B cell (primary cell): ENCODE measurements around the gene SLC6A2. TPM values are rescaled to one million over a fixed set of nuclear protein-coding genes. Genes with fewer than 3 reads are reported as not detected.
"Not testable (repeated sequence)": the region's sequence is repeated elsewhere in the genome, so short reads cannot be mapped to it uniquely, and the experiment has no call there.

Experiments used
- ATAC-seq: fragments of 200-7000 bp; cut with Tn5 transposase; one replicate; pipeline ENCODE4 v1.10.0; 2021; ENCODE audit warnings: low read depth, mild to moderate bottlenecking, moderate number of reproducible peaks, moderate library complexity
- CTCF ChIA-PET: fragments of 350-600 bp; sonication (Branson Sonifier 250); formaldehyde crosslinking; loops from one replicate; lab custom pipeline; 2021; ENCODE audit warnings: antibody characterized with exemption, inconsistent platforms; lab: Charles Lee
- POLR2A ChIA-PET: fragments of 350-600 bp; sonication (Branson Sonifier 250); formaldehyde crosslinking; loops from one replicate; lab custom pipeline; 2021; ENCODE audit warnings: antibody characterized with exemption; lab: Charles Lee
- DNase-seq: peaks from one replicate; pipeline ENCODE4 v3.0.0; 2013
- H2AFZ ChIP-seq: 2 replicates; pipeline ENCODE4 v1.6.1; 2012; ENCODE audit warnings: mild to moderate bottlenecking, low read depth, low read length; ENCODE audit not compliant: insufficient read depth, poor library complexity, severe bottlenecking
- H3K27ac ChIP-seq, 2 donors: 1 replicate in 1 of 2; 2 replicates in 1 of 2; pipeline ENCODE4 v1.5.1; 2012 to 2013; ENCODE audit warnings: low read length in 2 of 2, mild to moderate bottlenecking in 2 of 2, moderate library complexity in 1 of 2
- H3K27me3 ChIP-seq, 4 experiments: fragments of 200-600 bp in 1 of 4; sonication (generic) in 1 of 4; replicated peaks in 1 of 4; 1 replicate in 2 of 4; 2 replicates in 2 of 4; pipeline versions ENCODE4 v1.6.1 to v1.7.0; 2013 to 2016; ENCODE audit warnings: low read length in 3 of 4, mild to moderate bottlenecking in 2 of 4, mixed read lengths in 1 of 4, moderate library complexity in 1 of 4; ENCODE audit not compliant: insufficient read depth in 4 of 4, control insufficient read depth in 3 of 4; ENCODE audit errors: control extremely low read depth in 1 of 4
- H3K36me3 ChIP-seq, 2 experiments: replicated peaks in 1 of 2; 1 replicate in 1 of 2; 2 replicates in 1 of 2; pipeline versions ENCODE4 v1.6.1 to v1.7.1; 2013; ENCODE audit warnings: low read length in 1 of 2; ENCODE audit not compliant: insufficient read depth in 2 of 2, control insufficient read depth in 1 of 2; ENCODE audit errors: control extremely low read depth in 1 of 2, extremely low read depth in 1 of 2
- H3K4me1 ChIP-seq, 2 donors: fragments of 200-600 bp in 1 of 2; sonication (generic) in 1 of 2; 1 replicate in 1 of 2; 2 replicates in 1 of 2; pipeline versions ENCODE4 v1.5.1 to v1.6.1; 2013 to 2017; ENCODE audit warnings: low read length in 2 of 2; ENCODE audit not compliant: control insufficient read depth in 2 of 2, insufficient read depth in 2 of 2
- H3K4me2 ChIP-seq: replicated peaks from 2 replicates; pipeline ENCODE3; 2012; ENCODE audit warnings: mild to moderate bottlenecking, low read depth, low read length; ENCODE audit not compliant: poor library complexity, severe bottlenecking
- H3K4me3 ChIP-seq, 5 experiments: fragments of 200-600 bp in 1 of 5; sonication (generic) in 1 of 5; 1 replicate in 3 of 5; 2 replicates in 2 of 5; pipeline versions ENCODE4 v1.5.1 to v1.7.0; 2011 to 2016; ENCODE audit warnings: low read length in 4 of 5, mild to moderate bottlenecking in 4 of 5, low read depth in 2 of 5, control low read depth in 1 of 5, moderate library complexity in 1 of 5; ENCODE audit not compliant: insufficient read depth in 1 of 5; ENCODE audit errors: control extremely low read depth in 1 of 5, extremely low read depth in 1 of 5
- H3K79me2 ChIP-seq: fragments of 200-600 bp; sonication (generic); one replicate; pipeline ENCODE4 v1.6.0; 2016; ENCODE audit warnings: low read length; ENCODE audit not compliant: control insufficient read depth, insufficient read depth
- H3K9ac ChIP-seq: fragments of 200-600 bp; sonication (generic); 2 replicates; pipeline ENCODE4 v1.6.1; 2017; ENCODE audit warnings: mild to moderate bottlenecking, low read length, moderate library complexity
- H3K9me3 ChIP-seq, 3 donors: one replicate each; pipeline versions ENCODE4 v1.6.1 to v1.7.1; 2013; ENCODE audit warnings: low read length in 2 of 3; ENCODE audit not compliant: control insufficient read depth in 2 of 3, insufficient read depth in 1 of 3; ENCODE audit errors: control extremely low read depth in 1 of 3
- H4K20me1 ChIP-seq: 2 replicates; pipeline ENCODE4 v1.6.0; 2012; ENCODE audit warnings: mild to moderate bottlenecking, low read length; ENCODE audit not compliant: insufficient read depth, control insufficient read depth, poor library complexity, severe bottlenecking
- H3K27ac Mint-ChIP-seq: one replicate; pipeline ENCODE4 v1.8.0; 2021; ENCODE audit warnings: mixed read lengths
- H3K27me3 Mint-ChIP-seq: one replicate; pipeline ENCODE4 v1.8.0; 2021; ENCODE audit warnings: mixed read lengths
- H3K4me1 Mint-ChIP-seq: one replicate; pipeline ENCODE4 v1.8.0; 2021; ENCODE audit warnings: mixed read lengths
- H3K4me3 Mint-ChIP-seq: one replicate; pipeline ENCODE4 v1.8.0; 2021; ENCODE audit warnings: mixed read lengths
- H3K9me3 Mint-ChIP-seq: one replicate; pipeline ENCODE4 v1.8.0; 2022; ENCODE audit warnings: mixed read lengths; ENCODE audit not compliant: insufficient read depth
- EZH2 ChIP-seq: IDR thresholded peaks from 2 replicates; pipeline ENCODE4 v1.6.1; 2012; ENCODE audit warnings: borderline replicate concordance, low read depth, mild to moderate bottlenecking, moderate library complexity, low read length; ENCODE audit not compliant: insufficient read depth, poor library complexity, severe bottlenecking
- WGBS: methylation state at CpG from one replicate; pipeline ENCODE4 v1.1.5; 2013; ENCODE audit warnings: missing lambda C conversion rate; ENCODE audit not compliant: insufficient coverage; 5-methylcytosine and 5-hydroxymethylcytosine counted together
- intact Hi-C: fragments of 100-400 bp; cut with micrococcal nuclease; formaldehyde crosslinking; loops from one replicate; pipeline ENCODE4 v1.10.0; 2022
- polyA plus RNA-seq: library from polyadenylated mRNA; depleted of rRNA; stranded (reverse); fragments of >200 nt; gene quantifications from 2 replicates; pipeline ENCODE4 v1.2.3, GENCODE V29; 2012
- total RNA-seq, 2 donors: library from RNA; stranded (reverse); fragments of 120-200 nt in 1 of 2; gene quantifications; 1 replicate in 1 of 2; 2 replicates in 1 of 2; pipeline versions ENCODE4 v1.2.3 to v1.2.4, GENCODE V29; 2013 to 2022
- TF ChIP-seq, protein P1 (sequence below): fragments of 200-600 bp; IDR thresholded peaks from one replicate; pipeline ENCODE4 v1.8.0; 2022; ENCODE audit warnings: antibody characterized with exemption, mild to moderate bottlenecking

The SLC6A2 gene
- total and polyA plus RNA-seq, 2 donors (not counting 1 experiment from before 2014, with no cell fraction given), result not detected

DNA sequence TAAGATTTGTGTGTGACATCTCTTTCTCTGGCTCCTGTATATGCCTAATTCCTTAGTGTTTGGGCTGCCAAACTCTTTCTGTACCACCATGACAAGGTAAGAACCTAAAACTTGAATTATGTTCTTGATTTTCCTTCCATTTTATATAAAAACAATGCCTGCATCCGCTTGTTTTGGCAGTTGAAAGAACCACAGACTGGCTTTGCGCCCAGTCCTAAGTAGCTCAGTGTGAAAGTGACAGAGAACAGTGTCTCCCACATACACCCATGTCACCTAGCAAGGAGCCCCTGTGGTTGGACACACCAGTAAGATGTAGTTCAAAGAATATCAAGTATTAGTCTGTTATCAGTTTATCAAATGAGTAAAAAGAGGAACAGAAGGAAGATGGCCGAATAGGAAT is 40.7 kb upstream of the SLC6A2 start:
- ATAC-seq, result no peak
- intact Hi-C loops, result no loop called here
- Histone ChIP-seq H2AFZ (no peak overlapping the region), H3K4me1 (no peaks in the 10 kb centered on the region), H3K27ac (no peak overlapping the region), H3K9ac (no peak overlapping the region), H4K20me1 (no peaks in the 10 kb centered on the region), H3K36me3 (no peaks in the 10 kb centered on the region), H3K9me3 (peaks cover 0 to 6% (median 0%) of the 10 kb centered on the region in 3 donors), H3K79me2 (no peaks in the 10 kb centered on the region), H3K4me2 (no peak overlapping the region), H3K4me3 (no peak overlapping the region), H3K27me3 (no peaks in the 10 kb centered on the region)
- DNase-seq, result no peak
- ChIA-PET POLR2A (no interaction called here), CTCF (no interaction called here)
- no peak for TF ChIP-seq EZH2
- TF ChIP-seq, protein P1, sequence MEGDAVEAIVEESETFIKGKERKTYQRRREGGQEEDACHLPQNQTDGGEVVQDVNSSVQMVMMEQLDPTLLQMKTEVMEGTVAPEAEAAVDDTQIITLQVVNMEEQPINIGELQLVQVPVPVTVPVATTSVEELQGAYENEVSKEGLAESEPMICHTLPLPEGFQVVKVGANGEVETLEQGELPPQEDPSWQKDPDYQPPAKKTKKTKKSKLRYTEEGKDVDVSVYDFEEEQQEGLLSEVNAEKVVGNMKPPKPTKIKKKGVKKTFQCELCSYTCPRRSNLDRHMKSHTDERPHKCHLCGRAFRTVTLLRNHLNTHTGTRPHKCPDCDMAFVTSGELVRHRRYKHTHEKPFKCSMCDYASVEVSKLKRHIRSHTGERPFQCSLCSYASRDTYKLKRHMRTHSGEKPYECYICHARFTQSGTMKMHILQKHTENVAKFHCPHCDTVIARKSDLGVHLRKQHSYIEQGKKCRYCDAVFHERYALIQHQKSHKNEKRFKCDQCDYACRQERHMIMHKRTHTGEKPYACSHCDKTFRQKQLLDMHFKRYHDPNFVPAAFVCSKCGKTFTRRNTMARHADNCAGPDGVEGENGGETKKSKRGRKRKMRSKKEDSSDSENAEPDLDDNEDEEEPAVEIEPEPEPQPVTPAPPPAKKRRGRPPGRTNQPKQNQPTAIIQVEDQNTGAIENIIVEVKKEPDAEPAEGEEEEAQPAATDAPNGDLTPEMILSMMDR, result no peak
- Mint-ChIP-seq H3K4me1 (no peaks in the 10 kb centered on the region), H3K27ac (no peak overlapping the region), H3K27me3 (peaks cover 15% of the 10 kb centered on the region), H3K9me3 (no peaks in the 10 kb centered on the region), H3K4me3 (no peak overlapping the region)
- 27% methylated on average over 2 of the region's 3 CpGs for WGBS

DNA sequence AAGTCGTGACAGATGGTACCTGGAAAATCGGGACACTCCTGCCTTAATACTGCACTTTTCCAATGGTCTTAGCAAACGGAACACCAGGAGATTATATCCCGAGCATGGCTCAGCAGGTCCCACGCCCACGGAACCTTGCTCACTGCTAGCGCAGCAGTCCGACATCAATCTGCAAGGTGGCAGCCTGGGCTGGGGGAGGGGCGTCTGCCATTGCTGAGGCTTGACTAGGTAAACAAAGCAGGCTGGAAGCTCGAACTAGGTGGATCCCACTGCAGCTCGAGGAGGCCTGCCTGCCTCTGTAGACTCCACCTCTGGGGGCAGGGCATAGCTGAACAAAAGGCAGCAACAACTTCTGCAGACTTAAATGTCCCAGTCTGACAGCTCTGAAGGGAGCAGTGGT is 40.1 kb upstream of the SLC6A2 start:
- H3K4me1 ChIP-seq, ATAC-seq, POLR2A ChIA-PET, H3K4me1 Mint-ChIP-seq, H4K20me1 ChIP-seq, H3K36me3 ChIP-seq, CTCF ChIA-PET, H3K27me3 ChIP-seq, H3K27ac Mint-ChIP-seq, H3K9ac ChIP-seq, H3K4me2 ChIP-seq, H3K79me2 ChIP-seq, H3K9me3 ChIP-seq, intact Hi-C loops, H3K27ac ChIP-seq, H2AFZ ChIP-seq, H3K9me3 Mint-ChIP-seq, DNase-seq, H3K4me3 Mint-ChIP-seq, H3K4me3 ChIP-seq: not testable (repeated sequence)
- WGBS, result 85% methylated on average over 11 of the region's 11 CpGs
- peaks cover 15% of the 10 kb centered on the region for H3K27me3 Mint-ChIP-seq
